Left renal cortex interstitium (tissue), 4 donors: ENCODE data around the gene RTL3. TPM values are rescaled to one million over a fixed set of nuclear protein-coding genes. Genes with fewer than 3 reads are reported as not detected.

Experiments
- DNase-seq, 4 donors: peaks; one replicate each; pipeline ENCODE4 v3.0.0-alpha.2; 2013; ENCODE audit warnings: low read depth in 4 of 4, low spot score in 2 of 4, missing footprints in 1 of 4
- polyA plus RNA-seq, 4 donors: library from polyadenylated mRNA; unstranded; fragments of 120-200 nt; gene quantifications; one replicate each; pipeline ENCODE4 v1.2.1, GENCODE V29; 2013; ENCODE audit not compliant: insufficient read length in 4 of 4

RTL3 gene
- polyA plus RNA-seq, 4 donors, result not detected

DNA sequence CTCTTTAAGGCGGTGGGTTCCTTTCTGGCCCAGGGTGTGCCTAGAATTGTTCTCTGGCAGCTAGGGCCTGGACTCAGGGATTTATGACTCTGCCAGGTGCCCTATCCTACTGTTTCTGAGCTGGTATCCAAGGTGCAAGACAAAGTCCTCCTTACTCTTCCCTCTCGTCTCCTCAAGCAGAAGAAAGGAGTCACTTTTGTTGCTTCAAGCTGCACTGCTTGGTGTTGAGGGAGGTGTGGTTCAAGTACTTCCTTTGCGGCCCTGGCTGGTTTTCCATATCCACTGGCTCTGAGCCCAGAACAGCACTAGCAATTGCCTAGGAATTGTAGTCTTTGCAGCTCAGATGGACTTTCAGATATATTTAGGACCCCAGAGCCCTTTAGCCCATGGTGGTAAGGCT, 39.3 kb downstream of the RTL3 start:
- no peak for DNase-seq

DNA sequence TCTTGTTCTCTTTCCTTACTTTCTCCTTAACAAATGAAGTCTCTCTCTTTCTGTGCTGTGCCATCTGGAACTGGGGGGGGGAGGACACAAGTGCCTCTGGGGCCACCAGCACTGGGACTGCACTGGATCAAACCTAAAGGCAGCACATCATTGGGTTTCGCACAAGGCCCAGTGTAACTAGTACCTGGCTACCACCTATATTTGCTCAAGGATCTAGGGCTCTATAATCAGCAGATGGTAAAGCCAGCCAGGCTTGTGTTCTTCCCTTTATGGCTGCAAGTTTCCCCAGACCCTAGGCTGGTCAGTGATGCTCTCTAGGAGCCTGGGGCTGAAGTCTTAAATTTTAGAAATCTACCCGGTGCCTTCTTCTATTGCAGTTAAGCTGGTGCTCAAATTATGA, 40.1 kb downstream of the RTL3 start:
- DNase-seq, result no peak

DNA sequence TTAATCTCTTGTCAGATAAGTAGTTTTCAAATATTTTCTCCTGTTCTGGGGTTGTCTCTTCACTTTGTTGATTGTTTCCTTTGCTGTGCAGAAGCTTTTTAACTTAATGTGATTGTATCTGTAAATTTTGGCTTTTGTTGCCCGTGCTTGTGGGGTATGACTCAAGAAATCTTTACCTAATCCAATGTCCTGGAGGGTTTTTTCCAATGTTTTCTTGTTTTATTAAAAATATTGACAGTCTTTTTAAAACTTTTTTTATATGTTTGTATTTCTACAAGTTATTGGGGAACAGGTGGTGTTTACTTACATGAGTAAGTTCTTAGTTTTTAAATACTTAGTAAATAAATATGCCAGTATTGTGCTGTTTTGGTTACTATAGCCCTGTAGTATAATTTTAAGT, 44.9 kb downstream of the RTL3 start:
- no peak for DNase-seq

Other genes starting within 250 kb of the RTL3 start
- 10 to 100 TPM; 16.9 to 22.6 (median 19.3) TPM for gene LPAR4, start 88.4 kb upstream of the RTL3 start, polyA plus RNA-seq